ENCODE measurements around the gene UGT1A6. TPM values are rescaled to one million over a fixed set of nuclear protein-coding genes. Genes with fewer than 3 reads are reported as not detected.
A peak's percentile ranks its signal among the peaks of the same experiment; 100 is the strongest.
"Not testable (repeated sequence)": the region's sequence is repeated elsewhere in the genome, so short reads cannot be mapped to it uniquely, and the experiment has no call there.

The UGT1A6 gene
- total and polyA plus RNA-seq, 2 of the 13 experiments (the other 11 are each of a cell fraction or from before 2014, with no cell fraction given) = 0.25 TPM; not detected in 1

- TF ChIP-seq MTA1 (CRISPR knock-in tag; IDR thresholded peaks at IDR 0.05; ENCODE audit: borderline replicate concordance) (peak; percentile 89), SOX13 (IDR thresholded peaks at IDR 0.05) (peak; percentile 47; the same call in 1 of the 2 replicates), SOX13 (CRISPR knock-in tag; conservative IDR thresholded peaks at IDR 0.05 in 1 of 2, IDR thresholded peaks at IDR 0.05 in 1 of 2) (peak in 1 of 2 experiments; percentile 65; a peak in 2 of 4 replicates), YEATS4 (CRISPR knock-in tag; IDR thresholded peaks at IDR 0.05; ENCODE audit: borderline replicate concordance) (peak; percentile 50; the same call in 1 of the 2 replicates), MAFK (conservative IDR thresholded peaks at IDR 0.05 in 1 of 2, IDR thresholded peaks at IDR 0.05 in 1 of 2; ENCODE audit: low read length in 2 of 2) (peak in 1 of 2 experiments; percentile 39; a peak in 1 of 4 replicates), ZNF790 (CRISPR knock-in tag; IDR thresholded peaks at IDR 0.05; ENCODE audit: borderline replicate concordance) (peak; percentile 66; the same call in 1 of the 2 replicates), ZHX2 (IDR thresholded peaks at IDR 0.05; ENCODE audit: low read depth) (peak; percentile 78), ZBTB38 (CRISPR knock-in tag; IDR thresholded peaks at IDR 0.05) (peak; percentile 70)
- TF ChIP-seq, protein P1, sequence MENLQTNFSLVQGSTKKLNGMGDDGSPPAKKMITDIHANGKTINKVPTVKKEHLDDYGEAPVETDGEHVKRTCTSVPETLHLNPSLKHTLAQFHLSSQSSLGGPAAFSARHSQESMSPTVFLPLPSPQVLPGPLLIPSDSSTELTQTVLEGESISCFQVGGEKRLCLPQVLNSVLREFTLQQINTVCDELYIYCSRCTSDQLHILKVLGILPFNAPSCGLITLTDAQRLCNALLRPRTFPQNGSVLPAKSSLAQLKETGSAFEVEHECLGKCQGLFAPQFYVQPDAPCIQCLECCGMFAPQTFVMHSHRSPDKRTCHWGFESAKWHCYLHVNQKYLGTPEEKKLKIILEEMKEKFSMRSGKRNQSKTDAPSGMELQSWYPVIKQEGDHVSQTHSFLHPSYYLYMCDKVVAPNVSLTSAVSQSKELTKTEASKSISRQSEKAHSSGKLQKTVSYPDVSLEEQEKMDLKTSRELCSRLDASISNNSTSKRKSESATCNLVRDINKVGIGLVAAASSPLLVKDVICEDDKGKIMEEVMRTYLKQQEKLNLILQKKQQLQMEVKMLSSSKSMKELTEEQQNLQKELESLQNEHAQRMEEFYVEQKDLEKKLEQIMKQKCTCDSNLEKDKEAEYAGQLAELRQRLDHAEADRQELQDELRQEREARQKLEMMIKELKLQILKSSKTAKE (CRISPR knock-in tag; IDR thresholded peaks at IDR 0.05; ENCODE audit: borderline replicate concordance) = peak; percentile 67
- TF ChIP-seq, protein P2, sequence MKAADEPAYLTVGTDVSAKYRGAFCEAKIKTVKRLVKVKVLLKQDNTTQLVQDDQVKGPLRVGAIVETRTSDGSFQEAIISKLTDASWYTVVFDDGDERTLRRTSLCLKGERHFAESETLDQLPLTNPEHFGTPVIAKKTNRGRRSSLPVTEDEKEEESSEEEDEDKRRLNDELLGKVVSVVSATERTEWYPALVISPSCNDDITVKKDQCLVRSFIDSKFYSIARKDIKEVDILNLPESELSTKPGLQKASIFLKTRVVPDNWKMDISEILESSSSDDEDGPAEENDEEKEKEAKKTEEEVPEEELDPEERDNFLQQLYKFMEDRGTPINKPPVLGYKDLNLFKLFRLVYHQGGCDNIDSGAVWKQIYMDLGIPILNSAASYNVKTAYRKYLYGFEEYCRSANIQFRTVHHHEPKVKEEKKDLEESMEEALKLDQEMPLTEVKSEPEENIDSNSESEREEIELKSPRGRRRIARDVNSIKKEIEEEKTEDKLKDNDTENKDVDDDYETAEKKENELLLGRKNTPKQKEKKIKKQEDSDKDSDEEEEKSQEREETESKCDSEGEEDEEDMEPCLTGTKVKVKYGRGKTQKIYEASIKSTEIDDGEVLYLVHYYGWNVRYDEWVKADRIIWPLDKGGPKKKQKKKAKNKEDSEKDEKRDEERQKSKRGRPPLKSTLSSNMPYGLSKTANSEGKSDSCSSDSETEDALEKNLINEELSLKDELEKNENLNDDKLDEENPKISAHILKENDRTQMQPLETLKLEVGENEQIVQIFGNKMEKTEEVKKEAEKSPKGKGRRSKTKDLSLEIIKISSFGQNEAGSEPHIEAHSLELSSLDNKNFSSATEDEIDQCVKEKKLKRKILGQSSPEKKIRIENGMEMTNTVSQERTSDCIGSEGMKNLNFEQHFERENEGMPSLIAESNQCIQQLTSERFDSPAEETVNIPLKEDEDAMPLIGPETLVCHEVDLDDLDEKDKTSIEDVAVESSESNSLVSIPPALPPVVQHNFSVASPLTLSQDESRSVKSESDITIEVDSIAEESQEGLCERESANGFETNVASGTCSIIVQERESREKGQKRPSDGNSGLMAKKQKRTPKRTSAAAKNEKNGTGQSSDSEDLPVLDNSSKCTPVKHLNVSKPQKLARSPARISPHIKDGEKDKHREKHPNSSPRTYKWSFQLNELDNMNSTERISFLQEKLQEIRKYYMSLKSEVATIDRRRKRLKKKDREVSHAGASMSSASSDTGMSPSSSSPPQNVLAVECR (CRISPR knock-in tag; IDR thresholded peaks at IDR 0.05; ENCODE audit: borderline replicate concordance) = peak; percentile 72; the same call in 1 of the 2 replicates
- not testable (repeated sequence) for TF ChIP-seq ZHX2 (CRISPR knock-in tag; IDR thresholded peaks at IDR 0.05; ENCODE audit: borderline replicate concordance)
Measured at GRCh38 chr2:233736868-233737653, 44.4 kb downstream of the UGT1A6 start (continued).

Data from HepG2 (cell line).